GM12801 (cell line): ENCODE data around the gene DAB2IP.

ENCODE experiments used
- CTCF ChIP-seq: IDR thresholded peaks from one replicate; pipeline ENCODE4 v1.5.1; 2011; ENCODE audit warnings: control low read depth; ENCODE audit not compliant: insufficient read length; ENCODE audit errors: extremely low read depth

DAB2IP gene

DNA sequence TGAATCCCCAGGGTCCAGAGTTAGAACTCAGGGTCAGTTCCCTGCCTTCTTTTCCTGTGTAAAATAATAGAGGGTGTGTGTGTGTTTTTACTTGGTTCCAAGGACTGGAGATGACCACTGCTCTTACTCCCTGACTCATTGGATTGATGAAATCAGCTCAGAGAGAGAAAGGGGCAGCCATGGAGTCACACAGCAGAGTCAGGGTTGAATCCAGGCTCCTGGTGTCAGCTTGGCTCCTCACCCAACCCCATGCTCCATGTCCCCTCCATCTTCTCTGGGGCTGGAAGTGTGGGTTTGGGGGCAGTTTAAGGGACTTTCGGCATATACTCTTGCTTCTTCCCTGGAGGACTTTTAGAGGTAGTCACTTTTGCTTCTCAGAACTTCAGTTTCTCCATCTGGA is 21.6 kb downstream of the DAB2IP start:
- TF ChIP-seq CTCF: no peak

DNA sequence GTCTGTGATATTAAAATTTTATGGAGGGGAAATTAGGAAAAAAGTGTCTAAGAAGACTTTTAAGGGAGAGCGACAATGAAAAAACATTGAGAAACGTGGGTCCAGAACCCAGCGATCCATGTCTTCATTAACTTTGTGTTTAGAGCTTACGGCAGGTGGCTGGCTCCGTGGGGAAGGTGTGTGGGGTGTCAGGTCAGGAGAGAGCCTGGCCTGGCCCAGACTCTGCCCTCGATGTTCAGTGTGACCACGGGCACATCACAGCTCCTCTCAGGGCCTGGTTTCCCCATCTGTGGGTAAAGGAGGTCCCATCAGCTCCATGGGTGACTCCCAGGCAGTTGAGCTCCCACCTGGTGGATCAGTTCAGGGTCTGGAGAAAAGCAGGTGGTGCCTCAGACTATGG is 22.1 kb downstream of the DAB2IP start:
- no peak for TF ChIP-seq CTCF

GRCh38 chr9:121674017-121674416 is 22.6 kb downstream of the DAB2IP start:
- TF ChIP-seq CTCF: no peak

GRCh38 chr9:121674952-121675351 is 23.5 kb downstream of the DAB2IP start:
- no peak for TF ChIP-seq CTCF

DNA sequence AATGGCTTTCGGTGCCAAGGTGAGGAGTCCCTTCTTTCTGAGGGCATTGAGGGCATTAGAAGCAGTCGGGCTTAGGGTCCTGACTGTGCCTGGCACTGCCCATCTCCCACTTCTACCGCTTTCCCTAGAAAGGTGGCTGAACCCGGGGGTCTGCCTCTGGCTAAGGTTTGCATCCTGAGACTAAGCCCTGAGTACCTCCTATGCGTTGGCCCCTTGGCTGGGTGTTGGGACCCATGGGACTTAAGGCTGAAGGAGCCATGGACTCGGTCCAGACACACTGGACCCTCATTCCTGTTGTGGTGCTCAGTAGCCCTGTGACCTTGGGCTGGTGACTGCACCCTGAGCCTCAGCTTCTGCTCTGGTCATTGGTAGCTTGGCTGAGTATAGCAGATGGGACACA is 23.9 kb downstream of the DAB2IP start:
- TF ChIP-seq CTCF: no peak

DNA sequence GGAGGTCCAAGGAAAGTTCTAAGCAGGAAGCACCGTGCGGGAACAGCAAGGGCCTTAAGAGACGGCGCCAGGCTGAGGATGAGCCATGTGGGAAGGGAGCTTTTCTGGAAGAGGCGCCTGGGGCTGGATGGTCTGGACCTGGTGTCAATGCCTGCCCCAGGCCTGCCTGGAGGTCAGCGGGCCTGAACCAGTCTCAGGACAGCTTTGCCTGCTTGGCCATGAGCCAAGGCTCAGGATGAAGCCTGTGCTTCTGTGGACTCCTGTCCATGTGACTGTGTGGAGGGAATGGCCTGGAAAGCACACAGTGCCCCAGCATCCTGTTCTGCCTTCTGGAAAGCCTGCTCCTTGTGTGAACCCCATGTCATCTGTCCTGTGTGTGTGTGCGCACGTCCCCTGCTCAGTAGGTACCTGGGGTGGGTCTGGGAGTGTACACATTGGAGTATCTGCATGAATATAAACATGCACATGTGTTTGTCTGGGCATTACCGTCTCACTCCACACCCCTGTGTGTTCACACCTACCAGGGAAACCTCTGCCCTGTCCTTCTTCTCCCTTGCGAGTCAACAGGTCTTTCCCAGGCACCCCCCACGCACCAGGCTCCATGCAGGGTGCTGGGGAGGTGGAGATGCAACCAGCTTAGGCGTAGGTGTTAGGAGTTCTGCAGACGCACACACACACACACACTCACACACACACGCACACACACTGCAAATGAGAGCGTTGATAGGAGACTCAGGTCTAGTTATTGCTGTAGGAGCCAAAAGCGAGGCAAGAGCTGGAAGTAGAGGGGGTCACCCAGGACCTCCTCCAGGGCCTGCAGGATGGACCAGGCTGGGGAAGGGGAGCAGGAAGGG is 24.8 kb downstream of the DAB2IP start:
- no peak for TF ChIP-seq CTCF

GRCh38 chr9:121676926-121677325 is 25.5 kb downstream of the DAB2IP start:
- TF ChIP-seq CTCF: no peak
